T-helper 2 cell treated with Interferon-gamma antibody and Interleukin-4, amounts not matched to agents 100 ng/mL and 5 ng/mL, for 36 hours (primary cell): ENCODE data around the gene POU6F1. TPM values are rescaled to one million over a fixed set of nuclear protein-coding genes. Genes with fewer than 3 reads are reported as not detected.

Experiments
- intact Hi-C: fragments of 100-400 bp; cut with micrococcal nuclease; formaldehyde crosslinking; loops from one replicate; pipeline ENCODE4 v1.15.1; 2023
- total RNA-seq: library from RNA; stranded (reverse); gene quantifications from 2 replicates; pipeline ENCODE4 v1.2.3, GENCODE V29; 2022

Gene POU6F1
- total RNA-seq, 1 donor from 2014 or later = 2.6 TPM

DNA sequence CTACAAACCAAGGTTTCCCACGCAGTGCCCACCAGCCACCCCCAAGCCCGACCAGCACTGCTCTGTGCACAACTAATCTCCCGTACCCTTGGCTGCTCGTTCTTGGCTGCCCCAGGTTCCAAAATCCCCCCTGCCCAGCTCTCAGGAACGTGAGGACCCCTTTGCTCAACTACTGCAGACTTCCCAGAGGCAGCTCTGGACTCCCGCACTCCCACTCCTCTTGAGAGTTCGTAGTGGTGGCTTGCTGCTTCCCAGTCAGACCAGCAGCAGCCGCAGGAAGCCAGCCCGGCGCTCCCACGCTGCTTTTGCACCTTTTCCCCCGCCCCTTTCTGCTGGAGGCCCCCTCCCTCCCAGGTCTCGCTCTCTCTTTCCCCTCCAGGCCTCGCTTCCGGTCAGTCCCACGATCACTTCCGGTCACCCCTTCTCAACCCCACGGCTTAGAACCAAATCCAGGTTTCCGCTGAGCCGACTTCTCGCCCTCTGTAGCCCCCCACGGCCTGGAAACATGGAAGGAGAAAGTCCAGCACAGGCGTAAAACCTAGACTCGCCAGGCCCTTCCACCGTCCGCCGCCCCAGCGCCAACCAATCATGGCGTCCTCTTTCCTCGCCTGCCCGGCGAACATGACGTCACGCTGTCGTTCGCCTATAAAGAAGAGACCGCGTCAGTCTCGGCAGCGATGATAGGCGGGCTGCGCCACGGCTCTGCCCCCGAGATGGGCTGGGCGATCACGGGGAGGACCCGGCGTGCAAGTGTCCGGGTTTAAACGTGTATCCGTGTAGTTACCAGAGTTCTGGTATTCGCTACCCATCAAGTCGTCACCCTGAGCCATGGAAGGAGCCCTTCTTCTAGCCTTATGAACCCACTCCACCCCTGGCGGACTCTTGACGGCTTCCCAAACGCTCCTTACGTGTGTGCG, 45.1 kb downstream of the POU6F1 start, which contains the start of gene TFCP2:
Gene TFCP2 (minus strand): TSS at position 621 of the 917 bp plus-strand sequence. CDS start 713 bp downstream, outside the sequence.
- intact Hi-C loops = loop anchor here (1.0 to 2.0 kb wide), 7 partner anchors 46 to 772 kb away; partner anchors contain the start of genes ATF1, CSRNP2, DAZAP2 and LARP4

DNA sequence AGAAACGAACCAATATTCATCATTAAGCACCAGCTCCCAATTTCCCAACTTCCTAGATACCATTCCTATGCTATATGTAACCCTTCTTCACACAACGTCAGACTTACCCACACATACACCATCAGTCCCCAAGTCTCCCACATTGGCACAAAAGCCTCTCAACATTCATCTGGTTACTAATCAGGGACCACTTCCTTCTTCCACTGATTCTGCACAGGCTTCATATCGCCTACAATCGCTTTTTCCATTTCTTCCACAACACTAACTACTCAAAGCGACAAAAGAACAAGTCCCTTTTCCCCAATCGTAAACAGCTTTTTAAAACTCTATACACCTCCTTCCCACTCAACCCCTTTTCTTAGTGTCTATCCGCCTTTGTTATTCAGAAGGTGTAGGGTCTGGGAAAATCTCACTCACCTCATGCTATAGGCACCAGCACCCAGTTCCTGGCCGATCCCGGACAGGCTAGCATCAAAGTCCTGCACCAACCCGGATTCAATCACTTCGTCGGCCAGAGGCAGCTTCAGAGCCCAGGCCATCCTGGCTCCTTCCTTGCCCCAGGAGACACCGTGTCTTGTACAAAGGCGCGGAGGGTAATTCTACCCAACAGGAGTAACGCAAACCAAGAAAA, 45.9 kb downstream of the POU6F1 start:
- intact Hi-C loops = loop anchor here (2.0 kb wide), 4 partner anchors 47 to 771 kb away; partner anchors contain the start of genes ATF1, LARP4 and POU6F1

DNA sequence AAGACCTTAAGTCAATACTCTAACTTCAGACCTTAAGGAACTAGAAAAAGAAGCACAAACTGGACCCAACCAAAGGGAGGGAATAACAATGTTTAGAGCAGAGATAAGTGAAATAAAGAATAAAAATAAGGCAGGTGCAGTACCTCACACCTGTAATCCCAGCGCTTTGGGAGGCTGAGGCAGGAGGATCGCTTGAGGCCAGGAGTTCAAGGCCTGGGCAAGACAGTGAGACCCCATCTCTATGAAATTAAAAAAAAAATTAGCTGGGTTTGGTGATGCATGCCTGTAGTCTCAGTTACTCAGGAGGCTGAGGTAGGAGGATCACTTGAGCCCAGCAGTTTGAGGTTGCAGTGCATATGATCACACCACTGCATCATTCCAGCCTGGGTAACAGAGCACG, 54.1 kb downstream of the POU6F1 start:
- intact Hi-C loops = no loop called here

DNA sequence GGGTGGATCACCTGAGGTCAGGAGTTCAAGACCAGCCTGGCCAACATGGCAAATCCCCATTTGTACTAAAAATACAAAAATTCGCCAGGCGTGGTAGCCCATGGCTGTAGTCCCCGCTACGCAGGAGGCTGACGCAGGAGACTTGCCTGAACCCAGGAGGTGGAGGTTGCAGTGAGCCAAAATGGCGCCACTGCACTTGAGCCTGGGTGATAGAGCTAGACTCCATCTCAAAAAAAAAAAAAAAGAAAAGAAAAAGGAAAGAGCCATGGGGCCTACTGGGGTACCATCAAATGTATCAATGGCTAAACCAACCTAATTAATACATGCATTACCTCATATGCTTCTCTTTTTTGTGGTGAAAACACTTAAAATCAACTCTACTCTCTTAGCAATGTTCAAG, 55.6 kb downstream of the POU6F1 start:
- intact Hi-C loops = no loop called here

DNA sequence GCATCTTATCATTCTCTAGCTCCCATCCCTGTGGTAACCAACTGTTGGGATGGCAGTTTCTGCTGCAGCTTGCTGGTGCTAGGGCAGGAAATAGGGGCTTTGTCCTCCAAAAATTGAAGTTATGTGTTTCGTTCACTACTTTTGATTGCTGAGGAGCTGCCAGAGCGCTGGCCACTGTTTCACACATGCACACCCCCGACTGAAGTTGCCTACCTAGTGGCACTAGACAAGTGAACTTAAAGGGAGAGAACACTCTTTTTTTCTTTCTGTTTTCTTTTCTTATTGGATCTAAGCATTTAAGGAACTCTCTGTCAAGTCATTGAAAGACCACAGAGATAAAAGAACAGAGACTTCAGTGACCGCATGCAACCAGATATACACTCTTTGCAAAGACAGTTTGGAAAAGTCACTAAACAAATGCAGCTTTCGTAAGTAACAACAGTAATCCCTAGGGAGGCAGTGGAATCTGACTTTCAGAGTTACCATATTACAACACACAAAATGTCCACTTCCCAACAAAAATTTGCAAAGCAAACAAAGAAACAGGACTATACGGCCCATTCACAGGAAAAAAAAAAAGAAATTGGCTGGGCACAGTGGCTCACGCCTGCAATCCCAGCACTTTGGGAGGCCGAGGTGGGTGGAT, 56.9 kb downstream of the POU6F1 start:
- intact Hi-C loops = no loop called here

DNA sequence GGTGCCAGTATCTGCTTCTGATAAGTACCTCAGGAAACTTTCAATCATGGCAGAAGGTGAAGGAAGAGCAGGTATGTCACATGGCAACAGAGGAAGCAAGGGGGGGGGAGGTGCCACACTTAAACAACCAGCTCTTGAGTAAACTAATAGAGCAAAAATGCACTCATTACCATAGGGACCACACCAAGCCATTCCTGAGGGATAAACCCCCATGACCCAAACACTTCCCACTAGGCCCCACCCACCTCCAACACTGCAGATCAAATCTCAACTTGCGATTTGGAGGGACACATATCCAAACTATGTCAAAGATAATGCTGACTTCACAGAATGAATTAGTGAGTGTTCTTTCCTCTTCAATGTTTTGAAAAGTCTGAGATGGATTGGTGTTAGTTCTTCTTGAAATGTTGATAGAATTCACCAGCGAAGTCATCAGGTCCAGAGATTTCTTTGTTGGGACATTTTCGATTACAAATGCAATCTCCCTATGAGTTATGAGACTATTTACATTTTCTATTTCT, 61.6 kb downstream of the POU6F1 start:
- intact Hi-C loops = no loop called here

DNA sequence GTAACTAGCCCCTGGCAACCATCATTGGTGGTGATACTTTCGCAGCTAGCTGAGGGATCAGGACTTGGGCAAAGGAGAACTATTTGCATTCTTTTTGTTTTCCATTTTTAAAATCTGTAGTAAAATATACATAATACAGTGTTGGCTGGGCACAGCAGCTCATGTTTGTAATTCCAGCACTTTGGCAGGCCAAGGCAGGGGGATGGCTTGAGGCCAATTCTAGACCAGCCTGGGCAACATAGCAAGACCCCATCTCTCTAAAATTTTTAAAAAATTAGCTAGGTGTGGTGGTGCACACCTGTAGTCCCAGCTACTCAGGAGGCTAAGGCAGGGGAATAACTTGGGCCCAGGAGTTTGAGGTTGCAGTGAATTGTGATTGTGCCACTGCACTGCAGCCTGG, 64.9 kb downstream of the POU6F1 start:
- intact Hi-C loops = no loop called here

DNA sequence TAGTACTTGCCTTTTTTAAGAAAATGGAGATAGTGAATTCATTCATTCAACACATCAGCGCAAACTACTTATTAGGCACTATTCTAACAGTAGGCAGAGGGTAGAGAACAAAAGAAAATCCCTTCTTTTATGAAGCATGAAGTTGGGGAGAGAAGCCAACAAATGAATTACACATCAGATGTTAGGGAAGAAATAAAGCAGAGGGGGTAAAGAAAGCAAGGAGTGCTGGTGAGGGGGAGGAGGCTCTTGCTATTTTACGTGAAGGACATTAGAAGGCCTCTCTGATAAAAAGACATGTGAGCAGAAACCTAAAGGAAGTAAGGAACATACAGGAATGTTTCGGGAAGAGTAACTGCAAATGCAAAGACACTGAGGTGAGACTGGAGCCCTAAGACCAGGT, 67.1 kb downstream of the POU6F1 start:
- intact Hi-C loops = no loop called here

DNA sequence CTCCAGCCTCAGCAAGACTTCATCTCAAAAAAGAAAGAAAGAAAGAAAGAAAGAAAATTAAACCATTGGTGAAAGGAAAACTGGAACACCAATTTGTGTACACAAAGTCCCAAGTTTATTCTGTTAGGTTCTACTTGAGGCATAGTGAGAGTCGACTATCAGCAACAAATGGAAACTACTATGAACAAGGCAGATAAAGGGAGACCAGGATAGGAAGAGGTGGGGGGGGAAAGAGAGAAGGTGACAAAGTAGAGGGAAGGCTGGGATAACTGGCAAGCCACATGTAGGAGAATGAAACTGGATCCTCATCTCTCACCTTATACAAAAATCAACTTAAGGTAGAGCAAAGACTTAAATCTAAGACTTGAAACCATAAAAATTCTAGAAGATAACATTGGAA, 70.6 kb downstream of the POU6F1 start:
- intact Hi-C loops = no loop called here

DNA sequence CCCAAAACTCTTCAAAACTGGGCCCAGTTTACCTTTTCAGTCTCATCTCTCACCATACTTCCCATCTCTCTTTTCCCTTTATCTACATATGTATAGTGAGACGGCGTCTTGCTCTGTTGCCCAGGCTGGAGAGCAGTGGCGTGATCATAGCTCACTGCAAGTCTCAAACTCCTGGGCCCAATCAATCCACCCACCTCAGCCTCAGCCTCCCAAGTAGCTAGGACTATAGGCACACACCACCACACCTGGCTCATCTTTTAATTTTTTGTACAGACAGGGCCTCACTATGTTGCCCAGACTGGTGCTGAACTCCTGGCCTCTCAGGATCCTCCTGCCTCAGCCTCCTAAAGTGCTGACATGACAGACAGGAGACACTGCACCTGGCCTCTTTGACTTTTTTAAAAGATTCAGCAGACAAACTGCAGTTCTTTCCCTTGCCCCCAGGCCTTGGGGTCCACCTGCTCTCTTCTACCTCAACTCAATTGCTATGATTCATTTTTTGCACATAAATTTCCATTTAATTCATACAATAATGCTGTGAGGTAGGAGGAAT, 78.5 kb downstream of the POU6F1 start:
- intact Hi-C loops = no loop called here

Other genes starting within 250 kb of the POU6F1 start
- 45.7 and 46.3 TPM in 2 replicates for gene SLC11A2, start 191.7 kb downstream of the POU6F1 start, total RNA-seq
- gene LETMD1, start 169.7 kb downstream of the POU6F1 start, total RNA-seq = 65.7 and 72.9 TPM in 2 replicates
- gene CSRNP2, start 134.5 kb downstream of the POU6F1 start, total RNA-seq = 16.9 and 18.7 TPM in 2 replicates
- 41.1 and 44.1 TPM in 2 replicates for gene TFCP2, start 44.9 kb downstream of the POU6F1 start, total RNA-seq
- 215 and 219 TPM in 2 replicates for gene DAZAP2, start 20.8 kb upstream of the POU6F1 start, total RNA-seq
- 1.5 and 2.0 TPM in 2 replicates for gene SMAGP, start 52.4 kb upstream of the POU6F1 start, total RNA-seq
- 173 TPM in 2 replicates for gene BIN2, start 106.1 kb upstream of the POU6F1 start, total RNA-seq
- 0.16 TPM in 1 of 2 replicates, not detected in the other for gene CELA1, start 128.6 kb upstream of the POU6F1 start, total RNA-seq
- 24.8 and 26.6 TPM in 2 replicates for gene GALNT6, start 173.3 kb upstream of the POU6F1 start, total RNA-seq
- gene SLC4A8, start 206.8 kb upstream of the POU6F1 start, total RNA-seq = 10.4 and 10.8 TPM in 2 replicates